GM21423 (cell line): ENCODE results near the gene TXNRD3.
"Not testable (repeated sequence)": the region's sequence is repeated elsewhere in the genome, so short reads cannot be mapped to it uniquely, and the experiment has no call there.

Source experiments
- ATAC-seq: cut with Tn5 transposase; IDR thresholded peaks from one replicate; pipeline ENCODE4 v1.9.1; 2021; ENCODE audit warnings: mild to moderate bottlenecking, moderate library complexity; ENCODE audit not compliant: unreplicated experiment

Gene TXNRD3

DNA sequence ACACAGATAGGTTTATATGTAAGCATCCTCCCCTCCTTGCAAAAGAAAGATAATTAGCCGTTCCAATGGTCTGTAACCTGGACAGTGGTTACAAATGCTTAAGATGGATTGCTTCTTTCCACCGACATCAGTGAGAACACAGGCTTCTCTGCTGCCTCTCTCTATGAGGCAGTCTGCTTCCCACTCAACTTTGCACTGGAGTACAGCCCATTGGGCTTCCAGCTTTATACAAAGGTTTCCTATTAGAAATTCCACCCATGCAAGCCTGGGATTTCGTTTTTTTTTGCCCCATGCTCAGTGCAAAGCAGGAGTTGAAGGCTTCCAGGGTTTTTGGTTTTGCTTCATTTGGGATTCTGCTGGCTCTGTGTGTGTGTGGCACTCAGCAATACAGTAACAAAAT, 48.9 kb downstream of the TXNRD3 start:
- ATAC-seq, result no peak

DNA sequence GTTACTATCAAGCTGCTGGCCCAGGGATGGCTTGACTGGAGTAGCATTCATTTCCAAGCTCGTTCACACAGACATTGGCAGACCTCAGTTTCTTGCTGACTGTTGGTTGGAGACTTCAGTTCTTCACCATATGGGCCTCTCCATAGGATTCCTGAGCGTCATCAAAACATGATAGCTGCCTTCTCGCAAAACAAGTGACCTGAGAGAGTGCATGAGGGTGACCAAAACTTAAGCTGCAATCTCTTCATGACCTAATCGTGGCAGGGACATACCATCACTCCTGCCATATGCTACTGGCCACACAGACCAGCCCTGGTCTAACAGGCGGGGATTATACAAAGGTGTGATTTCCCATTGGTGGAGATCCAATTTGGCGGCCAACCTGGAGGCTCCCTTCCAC, 50.2 kb downstream of the TXNRD3 start:
- no peak for ATAC-seq

DNA sequence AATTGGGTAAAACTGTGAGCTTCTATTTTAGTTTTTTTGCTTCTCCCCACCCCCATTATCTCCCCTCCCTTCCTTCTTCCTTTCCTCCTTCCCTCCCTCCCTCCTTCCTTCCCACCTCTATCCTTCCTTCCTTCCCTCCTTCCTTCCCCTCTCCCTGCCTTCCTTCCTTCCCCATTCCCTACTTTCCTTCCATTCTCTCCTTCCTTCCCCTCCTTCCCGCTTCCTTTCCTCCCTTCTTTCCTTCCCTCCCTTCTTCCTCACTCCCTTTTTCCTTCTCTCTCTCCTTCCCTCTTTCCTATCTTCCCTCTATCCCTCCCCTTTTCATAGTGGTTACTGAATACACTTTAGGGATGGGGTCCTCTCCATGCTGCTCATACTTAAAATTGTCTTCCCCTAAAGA, 55.8 kb downstream of the TXNRD3 start:
- no peak for ATAC-seq

DNA sequence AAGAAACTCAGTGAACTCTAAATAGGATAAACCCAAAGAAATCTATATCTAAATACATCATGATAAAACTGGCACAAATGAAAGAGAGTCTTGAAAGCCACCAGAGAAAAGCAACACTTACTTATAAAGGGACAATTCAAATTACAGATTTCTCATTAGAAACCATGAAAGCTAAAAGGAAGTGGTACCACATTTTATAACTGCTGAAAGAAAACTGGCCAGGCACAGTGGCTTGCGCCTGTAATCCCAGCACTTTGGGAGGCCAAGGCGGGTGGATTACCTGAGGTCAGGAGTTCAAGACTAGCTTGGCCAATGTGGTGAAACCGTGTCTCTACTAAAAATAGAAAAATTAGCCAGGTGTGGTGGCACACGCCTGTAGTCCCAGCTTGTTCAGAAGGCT, 59.4 kb downstream of the TXNRD3 start:
- not testable (repeated sequence) for ATAC-seq

DNA sequence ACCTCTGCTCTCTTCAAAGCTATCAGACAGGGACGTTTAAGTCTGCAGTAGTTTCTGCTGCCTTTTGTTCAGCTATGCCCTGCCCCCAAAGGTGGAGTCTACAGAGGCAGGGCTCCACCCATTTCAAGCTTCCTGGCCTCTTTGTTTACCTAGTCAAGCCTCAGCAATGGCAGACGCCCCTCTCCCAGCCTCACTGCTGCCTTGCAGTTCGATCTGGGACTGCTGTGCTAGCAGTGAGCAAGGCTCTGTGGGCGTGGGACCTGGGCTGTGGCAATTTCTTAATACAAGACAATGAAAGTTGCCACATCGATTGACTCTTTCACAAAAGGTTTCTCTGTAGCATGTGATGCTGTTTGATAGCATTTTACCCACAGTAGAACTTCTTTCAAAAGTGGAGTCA, 63.4 kb downstream of the TXNRD3 start:
- ATAC-seq, result not testable (repeated sequence)

DNA sequence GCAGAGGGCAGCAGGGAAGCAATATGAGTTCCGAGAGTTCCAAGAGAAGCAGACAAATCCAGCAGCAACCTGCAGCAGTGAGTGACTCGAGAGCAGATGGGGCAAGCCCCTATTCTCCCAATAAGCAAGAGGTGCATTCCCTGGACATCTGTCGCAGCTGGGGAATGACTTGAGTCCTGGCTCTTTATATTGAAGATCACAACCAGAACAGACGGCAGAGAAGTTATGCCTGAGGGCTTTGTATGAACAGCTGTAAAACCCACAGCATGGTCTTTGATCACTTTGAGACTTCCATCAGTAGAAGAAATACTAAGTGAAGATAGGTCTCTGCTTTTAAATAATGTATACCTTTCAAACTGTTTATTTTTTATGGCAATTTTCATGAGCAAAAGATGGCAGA, 72.6 kb downstream of the TXNRD3 start:
- no peak for ATAC-seq

DNA sequence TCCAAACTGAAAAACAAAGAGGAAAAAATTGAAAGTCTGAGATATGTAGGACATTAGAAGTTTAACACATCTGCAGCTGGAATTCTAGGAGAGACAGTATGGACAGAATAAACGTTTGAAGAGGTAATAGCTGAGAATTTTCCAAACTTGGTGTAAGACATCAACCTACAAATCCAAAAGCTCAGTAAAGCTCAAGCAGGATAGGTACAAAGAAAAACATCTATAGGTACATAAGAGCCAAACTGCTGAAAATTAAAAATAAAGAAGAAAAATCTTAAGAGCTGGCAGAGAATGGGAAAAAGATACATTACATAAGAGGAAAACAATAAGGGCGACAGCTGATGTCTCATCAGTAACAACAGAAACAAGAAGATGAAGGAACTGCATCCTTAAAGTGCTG, 73.4 kb downstream of the TXNRD3 start:
- no peak for ATAC-seq

DNA sequence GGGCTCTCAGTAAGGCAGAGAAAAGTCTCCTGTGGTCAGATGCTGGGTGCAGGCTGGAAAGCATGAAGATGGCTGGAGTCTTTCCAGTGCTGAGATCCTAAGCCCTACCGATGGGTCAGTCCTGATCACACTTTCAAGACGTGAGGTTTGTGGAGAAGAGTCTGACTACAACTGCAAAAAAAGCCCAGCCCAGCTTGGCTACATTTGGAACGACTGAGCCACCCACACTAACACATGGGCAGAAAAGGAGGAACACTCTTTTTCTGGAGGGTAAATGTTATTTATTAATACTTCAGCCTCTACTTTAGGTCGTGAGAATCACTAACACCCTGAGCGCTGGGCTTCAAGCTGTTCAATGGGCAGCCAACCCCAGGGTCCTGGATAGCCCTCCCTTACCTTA, 74.2 kb downstream of the TXNRD3 start:
- ATAC-seq, result no peak

DNA sequence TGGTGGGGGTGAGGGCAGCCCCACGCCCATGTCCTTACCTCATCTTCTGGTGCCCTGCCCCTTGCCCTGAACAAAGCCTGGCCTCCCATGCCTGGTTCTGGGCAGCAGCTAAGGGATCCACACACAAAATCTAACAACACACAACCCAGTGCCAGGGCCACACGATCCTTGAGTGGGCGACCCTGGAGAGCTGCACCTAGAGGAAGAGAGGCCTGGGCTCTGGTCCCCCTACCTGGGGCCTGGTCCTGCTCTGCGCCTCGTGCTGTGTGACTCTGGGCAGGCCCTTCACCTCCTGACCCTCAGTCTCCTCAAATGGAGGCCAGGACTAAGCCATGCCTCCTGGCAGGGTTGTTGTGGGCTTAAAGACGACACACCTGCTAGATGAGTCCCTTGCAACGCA, 76.2 kb downstream of the TXNRD3 start:
- no peak for ATAC-seq

DNA sequence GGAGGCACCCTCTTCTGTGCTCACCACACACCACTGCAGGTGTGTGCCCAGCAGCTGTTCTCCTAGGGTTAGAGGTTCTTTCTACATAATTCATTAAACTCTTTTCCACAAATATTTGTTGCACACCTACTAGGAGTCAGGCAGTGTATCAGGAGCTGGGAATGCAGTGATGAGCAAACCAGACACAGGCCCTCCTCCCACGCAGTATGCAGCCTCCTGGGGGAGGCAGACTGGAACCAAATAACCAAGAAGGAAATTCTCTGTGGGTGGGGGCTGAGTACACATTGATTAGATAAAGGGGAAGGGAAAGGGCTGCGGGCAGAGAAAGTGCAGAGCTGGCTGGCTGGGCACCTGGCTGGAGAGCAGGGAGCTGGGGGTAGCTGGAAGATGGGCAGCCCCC, 77.7 kb downstream of the TXNRD3 start:
- no peak for ATAC-seq

DNA sequence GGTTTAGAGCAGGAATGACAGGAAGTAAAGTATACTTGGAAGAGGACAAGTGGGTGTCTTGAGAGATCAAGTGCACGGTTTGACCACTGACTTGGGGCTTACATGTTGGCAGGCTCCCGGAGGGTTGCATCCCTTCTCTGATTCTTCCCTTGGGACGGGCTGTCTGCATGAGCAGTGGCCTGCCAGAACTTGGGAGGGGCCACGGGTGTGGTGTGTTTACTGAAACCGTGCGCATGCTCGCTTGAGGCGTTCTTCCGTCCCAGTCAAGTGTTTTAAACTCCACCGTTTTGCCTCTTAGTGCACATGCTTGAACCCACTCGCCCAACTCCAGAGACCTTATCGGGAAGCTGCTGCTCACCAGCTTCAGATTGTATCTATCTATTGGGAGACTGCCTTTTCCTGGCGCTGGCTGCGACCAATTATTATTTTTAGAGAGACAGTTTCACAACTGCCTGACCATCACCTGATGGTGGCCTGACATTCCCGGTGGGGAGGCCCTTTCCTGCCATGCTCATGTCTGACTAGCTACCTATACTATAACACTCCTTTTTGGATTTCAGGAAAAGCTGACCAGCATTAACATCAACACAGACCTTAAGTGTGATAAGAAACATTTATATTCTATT, 81.3 kb downstream of the TXNRD3 start:
- ATAC-seq, result no peak

DNA sequence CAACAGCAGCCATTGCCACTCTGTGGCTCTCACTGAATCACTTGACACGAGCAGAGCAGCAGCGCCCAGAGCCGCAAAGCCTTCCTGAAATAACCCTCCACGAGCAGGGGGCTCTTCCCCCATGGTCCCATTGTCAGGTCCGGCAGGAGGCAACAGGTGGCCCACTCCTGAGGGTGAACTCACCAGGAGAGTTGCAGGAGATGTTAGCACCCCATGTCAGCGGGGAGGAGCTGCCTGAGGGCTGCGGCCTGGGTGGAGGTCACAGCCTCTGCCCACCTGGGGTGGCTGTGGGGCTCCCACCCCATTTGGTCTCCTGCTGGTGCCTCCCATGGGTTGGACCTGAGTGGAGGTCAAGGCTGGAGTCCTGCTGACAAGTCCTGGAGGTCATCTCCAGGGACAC, 83.8 kb downstream of the TXNRD3 start:
- no peak for ATAC-seq

DNA sequence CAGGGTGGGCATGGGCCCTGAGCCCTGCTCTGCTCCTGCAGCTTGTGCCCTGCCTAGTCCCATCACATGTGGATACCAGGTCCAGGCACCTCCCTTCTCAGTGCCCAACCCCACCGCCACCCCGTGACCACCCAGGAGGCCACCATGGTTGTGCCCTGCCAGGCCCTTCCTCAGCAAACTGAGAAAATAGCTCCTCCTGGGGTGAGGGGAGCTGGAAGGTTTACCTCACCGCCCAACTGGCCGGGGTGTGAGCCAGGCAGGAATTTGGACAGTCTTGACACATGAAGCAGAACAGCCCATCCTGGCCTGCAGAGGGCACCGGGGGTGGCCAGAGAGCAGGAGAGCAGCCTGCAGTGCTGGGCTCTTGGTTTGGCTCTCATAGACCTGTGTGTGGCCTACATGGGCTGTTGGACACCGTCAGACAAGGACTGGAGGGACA, 84.8 kb downstream of the TXNRD3 start:
- ATAC-seq, result no peak

DNA sequence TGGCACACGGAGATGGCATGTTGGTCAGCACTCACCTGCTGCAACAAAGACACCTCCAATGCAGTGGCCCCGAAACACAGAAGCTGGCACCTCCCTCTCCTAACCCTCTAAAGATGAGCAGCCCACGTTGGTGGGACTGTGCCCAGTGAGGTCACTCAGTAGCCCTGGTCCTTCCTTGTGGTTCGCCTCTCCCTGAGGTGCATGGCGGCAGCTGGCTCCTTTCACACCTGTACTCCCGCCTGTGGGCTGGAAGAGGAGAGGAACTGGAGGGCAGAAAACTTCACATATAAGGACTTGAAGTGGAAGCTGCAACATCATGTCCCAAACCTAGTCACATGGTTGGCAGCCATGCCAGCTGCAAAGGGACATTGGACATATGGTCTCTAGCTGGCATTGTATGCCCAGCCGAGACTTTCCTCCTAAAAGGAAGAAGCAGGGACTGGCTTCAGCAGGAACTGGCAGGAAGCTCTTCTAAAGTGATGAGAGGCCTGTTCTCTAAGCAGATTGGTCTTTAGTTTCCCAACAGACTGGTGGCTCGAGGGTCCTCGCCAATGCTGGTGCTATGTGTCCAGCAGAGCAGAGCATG, 85.4 kb downstream of the TXNRD3 start:
- ATAC-seq, result no peak

DNA sequence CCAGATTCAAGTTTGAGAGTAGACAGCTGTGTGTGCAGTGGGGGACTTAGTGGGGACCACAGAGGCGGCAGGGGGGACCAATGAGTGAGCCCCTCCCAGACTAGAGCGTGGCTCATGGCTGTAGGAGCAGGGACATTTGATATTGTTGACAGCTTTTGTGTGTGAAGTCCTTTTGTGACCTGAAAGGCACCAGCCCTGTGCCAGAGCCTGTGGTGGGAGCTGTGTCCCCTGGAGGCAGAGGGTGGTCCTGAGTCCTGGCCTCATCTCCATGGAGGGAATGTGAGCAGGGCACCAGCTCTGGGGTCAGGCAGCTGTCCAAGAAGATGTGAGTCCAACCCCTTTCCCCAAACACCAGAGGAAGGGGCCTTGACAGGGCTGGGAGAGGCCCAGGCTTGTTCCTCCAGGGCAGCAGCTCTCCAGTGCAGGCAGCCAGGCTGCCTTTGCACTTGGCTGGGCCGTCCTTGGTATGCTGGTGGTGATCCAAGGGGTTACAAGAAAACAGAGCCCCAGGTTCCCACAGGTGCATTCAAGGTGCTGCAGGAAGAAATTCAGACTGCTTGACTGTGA, 86.1 kb downstream of the TXNRD3 start:
- no peak for ATAC-seq

DNA sequence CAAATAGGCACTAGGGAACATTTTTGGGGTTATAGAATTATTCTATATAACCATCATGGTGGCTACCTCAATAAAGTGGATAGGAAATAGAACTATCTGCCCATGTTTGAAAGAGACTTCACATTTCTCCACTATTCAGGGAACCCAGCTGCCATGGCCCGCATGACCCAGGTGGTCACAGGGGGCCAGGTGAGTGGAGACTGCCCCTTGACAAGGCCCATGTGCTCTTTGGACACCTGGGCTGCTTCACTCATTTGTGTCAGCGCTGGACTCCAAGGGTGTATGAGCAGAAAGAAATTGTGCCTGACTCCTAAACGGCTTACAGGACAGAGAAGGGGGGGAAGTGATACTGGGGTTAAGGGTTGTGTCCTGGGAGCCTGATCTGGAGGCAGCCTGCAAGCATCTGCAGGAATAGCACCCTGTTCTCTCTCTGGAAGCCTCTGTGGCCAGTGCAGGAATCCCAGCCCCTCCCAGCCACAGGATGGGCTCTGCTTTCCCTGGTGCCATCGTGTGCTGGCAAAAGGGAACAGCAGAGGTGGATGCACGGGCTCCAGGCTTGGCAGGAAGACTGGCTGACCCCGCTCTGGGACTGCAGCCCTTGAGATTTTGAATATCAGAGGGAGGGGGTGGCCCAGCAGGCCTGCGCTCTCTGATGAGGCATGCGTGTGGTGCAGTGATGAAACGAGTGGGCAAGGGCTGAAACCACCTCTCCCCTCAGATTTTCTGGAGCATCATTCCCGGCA, 87.1 kb downstream of the TXNRD3 start:
- ATAC-seq, result no peak

DNA sequence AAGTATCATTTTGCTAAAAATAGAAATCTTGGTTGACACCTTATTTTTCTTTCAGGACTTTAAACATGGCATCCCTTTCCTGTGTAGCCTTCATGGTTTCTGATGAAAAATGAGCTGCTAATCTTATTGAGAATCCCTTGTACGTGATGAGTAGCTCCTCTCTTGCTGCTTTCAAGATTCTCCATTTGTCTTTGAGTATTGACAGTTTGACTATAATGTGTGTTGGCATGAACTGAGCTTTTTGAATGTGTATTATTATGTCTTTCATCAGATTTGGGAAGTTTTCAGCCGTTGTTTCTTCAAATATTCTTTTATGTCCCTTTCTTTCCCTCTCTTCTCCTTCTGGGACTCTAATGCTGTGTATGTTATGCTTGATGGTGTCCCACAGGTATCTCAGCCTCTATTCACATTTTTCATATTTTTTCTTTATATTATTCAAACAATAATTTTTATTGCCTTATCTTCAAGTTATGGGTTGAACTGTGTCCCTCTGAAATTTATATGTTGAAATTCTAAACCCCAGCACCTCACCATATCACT, 92.1 kb downstream of the TXNRD3 start:
- ATAC-seq, result no peak

DNA sequence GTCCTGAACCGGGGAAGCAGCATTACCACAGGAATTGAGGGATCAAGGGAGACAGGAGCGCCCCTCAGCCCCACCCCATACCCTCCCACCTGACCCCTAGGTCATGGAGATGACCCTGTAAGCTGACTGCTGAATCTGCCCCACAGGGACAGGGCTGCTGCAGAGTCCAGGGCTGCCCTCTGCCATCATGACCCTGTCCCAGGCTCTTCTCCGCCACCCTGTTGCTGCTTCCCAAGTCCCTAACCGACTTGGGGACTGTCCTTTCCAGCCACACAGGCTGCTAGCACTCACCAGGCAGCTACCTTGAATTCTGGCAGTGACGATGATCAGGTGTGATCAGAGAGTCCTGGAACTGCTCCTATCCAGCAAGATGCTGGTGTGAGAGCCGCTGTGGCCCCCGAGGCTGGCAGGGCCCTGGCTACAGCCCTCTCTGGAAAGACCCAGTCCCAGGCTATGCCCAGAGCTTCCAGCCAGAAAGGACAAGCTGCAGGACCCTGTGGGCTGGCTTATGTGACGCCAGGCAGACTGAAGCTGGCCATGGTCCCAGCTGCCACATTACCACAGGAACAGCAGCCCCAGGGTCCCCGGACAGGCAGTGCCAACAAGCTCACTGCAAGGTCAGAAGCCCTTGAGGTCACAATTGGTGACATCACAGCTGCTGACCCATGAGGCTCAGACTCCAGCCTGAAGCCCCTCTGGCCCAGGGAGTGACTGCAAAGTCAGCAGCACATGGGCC, 96.4 kb downstream of the TXNRD3 start, which contains the start of gene C3orf22:
Gene C3orf22 (minus strand): TSS at position 597 of the 736 bp plus-strand sequence. CDS start 5,542 bp downstream, outside the sequence.
- no peak for ATAC-seq

DNA sequence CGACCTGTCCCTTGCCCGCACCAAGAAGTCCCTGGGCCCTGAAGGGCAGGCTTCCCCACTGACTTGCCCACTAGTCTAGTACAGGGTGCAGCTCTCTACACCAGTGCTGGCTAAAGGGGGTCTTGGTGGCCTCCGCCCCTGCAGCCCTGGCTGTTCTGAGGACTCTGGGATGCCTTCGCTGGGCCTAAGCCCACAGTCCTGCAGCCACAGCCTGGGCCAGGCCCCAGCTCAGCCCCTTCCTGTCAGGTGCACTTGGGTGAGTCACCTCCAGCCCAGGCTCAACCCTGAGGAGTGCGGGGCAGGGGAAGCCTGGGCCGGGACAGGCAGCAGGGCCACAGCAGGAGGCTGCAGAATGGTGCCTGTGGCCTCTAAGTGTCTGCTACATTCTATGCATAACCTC, 97.2 kb downstream of the TXNRD3 start:
- ATAC-seq, result no peak

DNA sequence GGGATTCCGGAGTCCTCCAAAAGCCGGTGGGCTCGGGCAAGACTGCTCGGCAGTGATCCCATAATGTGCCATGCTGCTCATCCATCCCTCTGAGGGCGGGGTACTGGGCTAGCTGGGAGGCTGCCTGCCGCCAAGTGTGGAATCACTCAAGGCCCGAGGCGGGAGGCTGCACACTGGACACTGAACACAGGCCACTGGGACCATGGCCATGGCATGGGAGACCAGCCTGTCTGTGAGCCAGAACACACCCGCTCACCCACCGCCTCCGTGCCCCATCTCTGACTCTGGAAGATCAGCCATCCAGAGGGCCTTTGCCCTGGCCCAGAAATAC, 97.5 kb downstream of the TXNRD3 start:
- no peak for ATAC-seq
